Mesendoderm (in vitro differentiated cells): ENCODE results near the gene PGA4.

ENCODE experiments used
- DNase-seq: peaks from one replicate; pipeline ENCODE4 v3.0.0; 2013
- H2AK5ac ChIP-seq: 2 replicates; pipeline ENCODE4 v1.6.1; 2013; ENCODE audit warnings: low read length, inconsistent platforms
- H2BK120ac ChIP-seq: 2 replicates; pipeline ENCODE4 v1.6.1; 2013; ENCODE audit warnings: low read depth, mild to moderate bottlenecking, low read length, moderate library complexity, mixed read lengths
- H2BK15ac ChIP-seq: replicated peaks from 2 replicates; pipeline ENCODE4 v1.6.1; 2013; ENCODE audit warnings: low read depth, mild to moderate bottlenecking, moderate library complexity
- H2BK5ac ChIP-seq: 2 replicates; pipeline ENCODE4 v1.6.1; 2013; ENCODE audit warnings: low read length, inconsistent platforms
- H3K18ac ChIP-seq: 2 replicates; pipeline ENCODE4 v1.6.1; 2013; ENCODE audit warnings: mild to moderate bottlenecking, low read length, mixed read lengths
- H3K23ac ChIP-seq: one replicate; pipeline ENCODE4 v1.6.1; 2013; ENCODE audit warnings: low read length
- H3K27ac ChIP-seq: 2 replicates; pipeline ENCODE4 v1.5.1; 2013; ENCODE audit warnings: low read depth, mild to moderate bottlenecking, inconsistent platforms, low read length, moderate library complexity
- H3K27me3 ChIP-seq: 2 replicates; pipeline ENCODE4 v1.6.1; 2013; ENCODE audit warnings: low read length, control low read depth, mild to moderate bottlenecking, inconsistent platforms; ENCODE audit not compliant: insufficient read depth, poor library complexity
- H3K36me3 ChIP-seq: 2 replicates; pipeline ENCODE4 v1.6.1; 2013; ENCODE audit warnings: low read length, inconsistent platforms; ENCODE audit not compliant: control insufficient read depth, insufficient read depth
- H3K4ac ChIP-seq: one replicate; pipeline ENCODE4 v1.6.1; 2013; ENCODE audit warnings: low read depth, mild to moderate bottlenecking, low read length, moderate library complexity
- H3K4me1 ChIP-seq: 2 replicates; pipeline ENCODE4 v1.6.1; 2013; ENCODE audit warnings: low read depth, low read length, inconsistent platforms; ENCODE audit not compliant: control insufficient read depth
- H3K4me2 ChIP-seq: 2 replicates; pipeline ENCODE4 v1.6.1; 2013; ENCODE audit warnings: low read length
- H3K4me3 ChIP-seq: 2 replicates; pipeline ENCODE4 v1.5.1; 2013; ENCODE audit warnings: mild to moderate bottlenecking, low read length
- H3K56ac ChIP-seq: one replicate; pipeline ENCODE4 v1.6.1; 2013; ENCODE audit warnings: low read length
- H3K79me1 ChIP-seq: 2 replicates; pipeline ENCODE4 v1.6.1; 2013; ENCODE audit warnings: low read length, inconsistent platforms
- H3K79me2 ChIP-seq: 2 replicates; pipeline ENCODE4 v1.6.1; 2013; ENCODE audit warnings: mild to moderate bottlenecking, low read length; ENCODE audit not compliant: control insufficient read depth, insufficient read depth
- H3K9ac ChIP-seq: 2 replicates; pipeline ENCODE4 v1.6.1; 2013; ENCODE audit warnings: low read length, inconsistent platforms
- H4K5ac ChIP-seq: one replicate; pipeline ENCODE4 v1.6.1; 2013; ENCODE audit warnings: low read length
- H4K8ac ChIP-seq: one replicate; pipeline ENCODE4 v1.6.1; 2013; ENCODE audit warnings: low read depth, mild to moderate bottlenecking, control low read depth, low read length, moderate library complexity
- WGBS: extraction: QIAGEN DNeasy Blood & Tissue Kit; methylation state at CpG from one replicate; pipeline ENCODE4 v1.1.7; 2013; ENCODE audit warnings: low lambda C conversion rate, missing lambda C conversion rate; ENCODE audit not compliant: insufficient coverage; ENCODE audit errors: extremely low coverage; 5-methylcytosine and 5-hydroxymethylcytosine counted together

Gene PGA4

DNA sequence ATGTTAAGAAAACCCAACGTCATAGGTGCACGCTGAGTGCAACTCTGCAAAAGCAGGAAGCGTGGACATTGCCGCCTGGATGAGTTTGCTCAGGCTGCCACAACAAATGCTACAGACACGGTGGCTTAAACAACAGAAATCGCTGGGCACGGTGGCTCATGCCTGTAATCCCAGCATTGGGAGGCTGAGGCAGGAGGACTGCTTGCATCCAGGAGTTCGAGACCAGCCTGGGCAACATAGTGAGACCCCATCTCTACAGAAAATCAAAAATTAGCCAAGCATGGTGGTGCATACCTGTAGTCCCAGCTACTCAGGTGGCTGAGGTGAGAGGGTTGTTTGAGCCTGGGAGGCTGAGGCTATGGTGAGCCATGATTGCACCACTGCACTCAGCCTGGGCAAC, 32.2 kb upstream of the PGA4 start:
- Histone ChIP-seq H3K36me3 (no peaks in the 10 kb centered on the region), H3K18ac (no peak overlapping the region), H4K8ac (no peak overlapping the region), H3K9ac (no peak overlapping the region), H3K27ac (no peak overlapping the region), H3K56ac (no peak overlapping the region), H3K23ac (no peak overlapping the region), H3K4me2 (no peak overlapping the region), H3K4ac (no peak overlapping the region), H3K27me3 (no peaks in the 10 kb centered on the region), H2BK15ac (no peak overlapping the region), H2AK5ac (no peak overlapping the region), H2BK120ac (no peak overlapping the region), H3K79me2 (no peaks in the 10 kb centered on the region), H4K5ac (no peak overlapping the region), H3K79me1 (no peaks in the 10 kb centered on the region), H2BK5ac (no peak overlapping the region), H3K4me1 (no peaks in the 10 kb centered on the region), H3K4me3 (no peak overlapping the region)
- no peak for DNase-seq
- no CpG with 5 or more reads among the region's 8 CpGs for WGBS

DNA sequence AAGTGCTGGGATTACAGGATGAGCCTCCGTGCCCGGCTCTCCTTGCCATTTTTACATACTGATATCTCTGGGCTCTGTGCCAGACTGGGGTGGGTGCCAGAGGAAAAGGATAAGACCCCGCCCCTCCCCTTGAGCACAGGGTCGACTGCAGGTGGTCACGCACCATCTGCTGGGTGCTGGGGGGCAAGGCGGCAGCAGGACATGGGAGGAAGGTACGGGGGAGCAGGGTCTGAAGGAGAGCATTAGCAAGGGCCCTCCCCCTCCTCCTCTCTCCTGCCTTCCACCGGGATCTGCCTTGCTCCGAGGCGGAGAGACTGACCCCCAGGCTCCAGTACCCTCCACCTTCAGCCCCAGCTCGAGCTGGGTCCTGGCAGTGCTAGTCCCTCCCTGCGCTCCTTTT, 28.6 kb upstream of the PGA4 start:
- no peak overlapping the region for H3K9ac ChIP-seq
- no peaks in the 10 kb centered on the region for H3K27me3 ChIP-seq
- no peak overlapping the region for H4K5ac ChIP-seq
- H2BK15ac ChIP-seq, result no peak overlapping the region
- H2AK5ac ChIP-seq, result no peak overlapping the region
- WGBS, result no CpG with 5 or more reads among the region's 12 CpGs
- no peak overlapping the region for H3K4me2 ChIP-seq
- no peaks in the 10 kb centered on the region for H3K36me3 ChIP-seq
- no peak overlapping the region for H2BK120ac ChIP-seq
- H3K18ac ChIP-seq, result no peak overlapping the region
- no peak overlapping the region for H3K56ac ChIP-seq
- no peaks in the 10 kb centered on the region for H3K79me1 ChIP-seq
- H4K8ac ChIP-seq, result no peak overlapping the region
- no peak overlapping the region for H3K23ac ChIP-seq
- no peaks in the 10 kb centered on the region for H3K79me2 ChIP-seq
- no peak overlapping the region for H3K27ac ChIP-seq
- H3K4me1 ChIP-seq, result no peaks in the 10 kb centered on the region
- no peak overlapping the region for H3K4me3 ChIP-seq
- H3K4ac ChIP-seq, result no peak overlapping the region
- H2BK5ac ChIP-seq, result no peak overlapping the region
- no peak for DNase-seq

DNA sequence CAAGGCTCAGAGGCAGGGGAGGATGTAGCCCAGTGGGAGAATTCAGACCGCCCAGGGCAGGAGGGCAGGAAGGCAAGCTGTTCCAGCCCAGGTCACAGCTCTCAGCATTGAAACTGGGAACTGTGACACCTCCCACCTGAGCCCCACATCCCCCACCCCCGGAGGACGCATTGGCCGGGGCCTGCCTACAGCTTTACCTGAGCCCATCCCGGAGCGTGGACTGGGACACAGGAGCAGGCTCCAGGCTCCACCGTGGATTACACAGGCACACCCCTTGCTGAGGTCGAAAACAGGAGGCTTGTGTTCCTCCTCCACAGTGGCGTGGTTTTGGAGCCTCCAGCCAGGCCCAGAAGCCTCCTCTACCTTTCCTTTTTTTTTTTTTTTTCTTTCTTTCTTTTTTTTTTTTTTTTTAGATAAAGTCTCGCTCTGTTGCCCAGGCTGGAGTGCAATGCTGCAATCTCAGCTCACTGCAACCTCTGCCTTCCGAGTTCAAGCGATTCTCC, 27.9 kb upstream of the PGA4 start:
- Histone ChIP-seq H3K56ac (no peak overlapping the region), H3K4me1 (no peaks in the 10 kb centered on the region), H3K27me3 (no peaks in the 10 kb centered on the region), H4K5ac (no peak overlapping the region), H2BK5ac (no peak overlapping the region), H2BK15ac (no peak overlapping the region), H3K4me3 (no peak overlapping the region), H2BK120ac (no peak overlapping the region), H2AK5ac (no peak overlapping the region), H3K4ac (no peak overlapping the region), H3K27ac (no peak overlapping the region), H4K8ac (no peak overlapping the region), H3K36me3 (no peaks in the 10 kb centered on the region), H3K79me1 (no peaks in the 10 kb centered on the region), H3K4me2 (no peak overlapping the region), H3K18ac (no peak overlapping the region), H3K23ac (no peak overlapping the region), H3K79me2 (no peaks in the 10 kb centered on the region), H3K9ac (no peak overlapping the region)
- DNase-seq, result no peak
- no CpG with 5 or more reads among the region's 12 CpGs for WGBS

DNA sequence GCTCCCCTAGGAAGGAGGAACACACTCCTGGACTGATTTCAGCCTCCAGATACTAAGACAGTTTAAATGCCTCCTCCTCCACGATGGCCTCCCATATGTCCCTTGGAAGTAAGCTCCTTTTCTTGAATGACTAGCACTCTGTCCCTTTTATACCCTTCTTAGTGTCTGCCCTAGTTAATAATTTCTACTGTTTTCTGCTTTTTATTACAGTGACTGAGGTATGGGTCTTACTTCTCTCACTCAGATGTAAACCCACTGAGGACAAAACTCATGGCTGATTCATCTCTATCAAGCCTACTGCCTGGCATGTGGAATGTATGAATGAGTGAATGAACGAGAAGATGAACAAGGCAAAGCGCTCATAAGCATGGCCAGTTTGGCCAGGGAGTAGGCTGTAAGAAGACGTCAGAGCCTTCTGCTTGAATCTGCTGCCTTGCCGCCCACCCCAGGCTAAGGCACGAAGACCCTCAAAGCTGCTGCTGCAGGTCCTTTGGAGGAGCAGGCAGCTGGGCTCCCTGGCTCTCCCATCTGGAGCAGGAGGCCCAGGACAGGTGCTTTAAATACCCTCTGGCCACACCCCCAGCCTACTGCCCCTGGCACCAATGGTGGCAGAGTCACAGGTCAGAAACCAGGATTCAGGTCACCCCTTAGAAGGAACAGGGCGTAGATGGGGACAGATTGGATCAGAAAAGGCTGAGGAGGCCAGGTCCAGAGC, 27.0 kb upstream of the PGA4 start:
- H3K27ac ChIP-seq, result no peak overlapping the region
- no peak overlapping the region for H2AK5ac ChIP-seq
- H3K36me3 ChIP-seq, result no peaks in the 10 kb centered on the region
- no peaks in the 10 kb centered on the region for H3K4me1 ChIP-seq
- DNase-seq, result no peak
- no peaks in the 10 kb centered on the region for H3K79me1 ChIP-seq
- H2BK120ac ChIP-seq, result no peak overlapping the region
- no peak overlapping the region for H3K9ac ChIP-seq
- H3K18ac ChIP-seq, result no peak overlapping the region
- no peak overlapping the region for H2BK15ac ChIP-seq
- no peak overlapping the region for H3K4ac ChIP-seq
- H4K5ac ChIP-seq, result no peak overlapping the region
- no peaks in the 10 kb centered on the region for H3K79me2 ChIP-seq
- no peak overlapping the region for H2BK5ac ChIP-seq
- no peak overlapping the region for H3K4me3 ChIP-seq
- H3K23ac ChIP-seq, result no peak overlapping the region
- H3K27me3 ChIP-seq, result no peaks in the 10 kb centered on the region
- H3K4me2 ChIP-seq, result no peak overlapping the region
- no peak overlapping the region for H3K56ac ChIP-seq
- no peak overlapping the region for H4K8ac ChIP-seq
- no CpG with 5 or more reads among the region's 7 CpGs for WGBS

DNA sequence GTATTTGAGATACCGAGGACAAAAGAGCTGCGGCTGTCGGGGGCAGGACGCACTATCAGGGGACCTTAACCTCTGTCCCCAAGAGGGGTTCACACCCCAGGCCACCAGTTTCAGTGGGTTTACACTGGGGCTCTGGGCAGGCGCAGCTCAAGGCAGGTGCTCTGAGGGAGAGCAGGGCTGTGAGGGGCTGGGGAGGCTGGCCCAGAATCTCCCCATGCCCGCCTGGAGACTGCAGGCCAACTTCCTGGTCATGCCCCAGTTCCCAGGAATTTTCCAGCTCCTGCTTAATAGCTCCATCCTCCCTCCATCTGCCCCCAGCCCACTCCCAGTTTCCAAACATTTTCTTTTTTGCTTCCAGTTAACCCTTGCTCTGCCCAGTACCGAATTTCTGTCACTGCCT, 26.4 kb upstream of the PGA4 start:
- Histone ChIP-seq H3K4me2 (no peak overlapping the region), H3K27ac (no peak overlapping the region), H3K56ac (no peak overlapping the region), H3K4me3 (no peak overlapping the region), H3K27me3 (no peaks in the 10 kb centered on the region), H2BK5ac (no peak overlapping the region), H4K5ac (no peak overlapping the region), H3K4me1 (no peaks in the 10 kb centered on the region), H3K79me1 (no peaks in the 10 kb centered on the region), H3K4ac (no peak overlapping the region), H3K18ac (no peak overlapping the region), H2BK15ac (no peak overlapping the region), H3K36me3 (no peaks in the 10 kb centered on the region), H4K8ac (no peak overlapping the region), H2AK5ac (no peak overlapping the region), H3K9ac (no peak overlapping the region), H2BK120ac (no peak overlapping the region), H3K79me2 (no peaks in the 10 kb centered on the region), H3K23ac (no peak overlapping the region)
- DNase-seq, result no peak
- no CpG with 5 or more reads among the region's 7 CpGs for WGBS

DNA sequence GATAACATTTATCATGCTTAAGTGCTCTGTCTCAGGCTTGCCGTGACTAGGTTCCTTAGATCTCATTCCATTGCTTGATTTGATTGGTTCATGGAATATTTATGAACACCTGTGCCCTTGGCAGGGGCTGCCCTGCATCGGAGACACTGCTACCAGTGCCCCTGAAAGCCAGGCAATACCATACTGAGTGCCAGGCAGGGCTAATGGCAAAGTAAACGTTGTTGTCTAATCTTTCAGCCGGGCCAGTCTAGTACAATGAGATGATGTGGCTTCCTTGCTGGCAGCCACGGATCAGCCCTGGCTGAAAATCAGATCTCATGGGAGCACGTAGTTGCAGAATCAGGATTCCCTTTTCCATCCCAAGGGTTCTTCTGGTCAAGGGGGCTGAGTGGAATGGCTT, 23.8 kb upstream of the PGA4 start:
- no peak overlapping the region for H3K4ac ChIP-seq
- H2BK5ac ChIP-seq, result no peak overlapping the region
- no peak overlapping the region for H4K8ac ChIP-seq
- H3K56ac ChIP-seq, result no peak overlapping the region
- H3K36me3 ChIP-seq, result no peaks in the 10 kb centered on the region
- no peak overlapping the region for H2BK15ac ChIP-seq
- no peaks in the 10 kb centered on the region for H3K27me3 ChIP-seq
- H3K23ac ChIP-seq, result no peak overlapping the region
- no peaks in the 10 kb centered on the region for H3K79me1 ChIP-seq
- no peak overlapping the region for H2AK5ac ChIP-seq
- no peaks in the 10 kb centered on the region for H3K79me2 ChIP-seq
- no peaks in the 10 kb centered on the region for H3K4me1 ChIP-seq
- H3K27ac ChIP-seq, result no peak overlapping the region
- no peak for DNase-seq
- H3K4me3 ChIP-seq, result no peak overlapping the region
- no peak overlapping the region for H3K18ac ChIP-seq
- no CpG with 5 or more reads among the region's 6 CpGs for WGBS
- no peak overlapping the region for H4K5ac ChIP-seq
- H3K9ac ChIP-seq, result no peak overlapping the region
- H3K4me2 ChIP-seq, result no peak overlapping the region
- no peak overlapping the region for H2BK120ac ChIP-seq
